Activated CD4-positive, alpha-beta T cell treated with anti-CD3 and anti-CD28 coated beads, Interleukin-2, amount 50 U/mL, for 16 hours (primary cell): ENCODE results near the gene CNIH2.

Source experiments
- DNase-seq: peaks from one replicate; pipeline ENCODE4 v3.0.0-alpha.2; 2020

CNIH2 gene

GRCh38 chr11:66333220-66333877, 55.4 kb downstream of the CNIH2 start:
- no peak for DNase-seq
